ES-I3 (cell line): ENCODE data around the gene PLCG1.

Experiments
- H3K36me3 ChIP-seq: 2 replicates; pipeline ENCODE4 v1.6.1; 2013; ENCODE audit warnings: mild to moderate bottlenecking, low read length, control low read depth, moderate library complexity; ENCODE audit not compliant: insufficient read depth
- H3K4me1 ChIP-seq: 2 replicates; pipeline ENCODE4 v1.6.1; 2013; ENCODE audit warnings: mild to moderate bottlenecking, control low read depth, low read length; ENCODE audit not compliant: insufficient read depth
- H3K9ac ChIP-seq: 2 replicates; pipeline ENCODE4 v1.6.1; 2013; ENCODE audit warnings: low read depth, mild to moderate bottlenecking, low read length, moderate library complexity
- H3K9me3 ChIP-seq: 2 replicates; pipeline ENCODE4 v1.6.1; 2013; ENCODE audit warnings: mild to moderate bottlenecking, low read length, moderate library complexity; ENCODE audit not compliant: control insufficient read depth, insufficient read depth

Gene PLCG1

DNA sequence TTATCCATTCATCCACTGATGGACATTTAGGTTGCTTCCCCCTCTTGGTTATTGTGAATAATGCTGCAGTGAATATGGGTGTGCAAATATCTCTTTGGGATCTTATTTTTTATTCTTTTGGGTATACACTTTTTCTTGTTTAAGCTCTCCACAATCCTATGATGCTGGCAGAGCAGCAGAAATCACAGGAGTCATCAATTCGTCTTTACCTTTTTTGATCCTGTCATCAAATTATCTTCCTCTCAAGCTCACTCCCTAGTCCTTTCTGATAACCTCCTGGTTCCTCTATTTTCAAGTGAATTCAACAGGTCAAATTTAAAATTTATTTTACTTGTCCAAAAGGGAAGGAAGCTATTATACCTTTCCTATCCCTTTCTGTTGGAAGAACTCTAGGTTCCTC is 89.1 kb downstream of the PLCG1 start:
- Histone ChIP-seq H3K9ac (no peak overlapping the region), H3K36me3 (no peaks in the 10 kb centered on the region), H3K9me3 (no peaks in the 10 kb centered on the region), H3K4me1 (no peaks in the 10 kb centered on the region)
